GM12875 (cell line): ENCODE measurements around the gene APBB2.

ENCODE experiments used
- H3K4me3 ChIP-seq: one replicate; pipeline ENCODE4 v1.5.1; 2011; ENCODE audit warnings: low read depth, low read length, control low read depth
- TF ChIP-seq, protein P1 (sequence below): IDR thresholded peaks from 2 replicates; pipeline ENCODE4 v1.5.1; 2011; ENCODE audit warnings: low read depth, mild to moderate bottlenecking, control low read depth, inconsistent platforms, low read length, moderate library complexity, borderline replicate concordance; ENCODE audit not compliant: insufficient read depth

The APBB2 gene

GRCh38 chr4:40778090-40778489 lies 436.3 kb downstream of the APBB2 start:
- TF ChIP-seq, protein P1, sequence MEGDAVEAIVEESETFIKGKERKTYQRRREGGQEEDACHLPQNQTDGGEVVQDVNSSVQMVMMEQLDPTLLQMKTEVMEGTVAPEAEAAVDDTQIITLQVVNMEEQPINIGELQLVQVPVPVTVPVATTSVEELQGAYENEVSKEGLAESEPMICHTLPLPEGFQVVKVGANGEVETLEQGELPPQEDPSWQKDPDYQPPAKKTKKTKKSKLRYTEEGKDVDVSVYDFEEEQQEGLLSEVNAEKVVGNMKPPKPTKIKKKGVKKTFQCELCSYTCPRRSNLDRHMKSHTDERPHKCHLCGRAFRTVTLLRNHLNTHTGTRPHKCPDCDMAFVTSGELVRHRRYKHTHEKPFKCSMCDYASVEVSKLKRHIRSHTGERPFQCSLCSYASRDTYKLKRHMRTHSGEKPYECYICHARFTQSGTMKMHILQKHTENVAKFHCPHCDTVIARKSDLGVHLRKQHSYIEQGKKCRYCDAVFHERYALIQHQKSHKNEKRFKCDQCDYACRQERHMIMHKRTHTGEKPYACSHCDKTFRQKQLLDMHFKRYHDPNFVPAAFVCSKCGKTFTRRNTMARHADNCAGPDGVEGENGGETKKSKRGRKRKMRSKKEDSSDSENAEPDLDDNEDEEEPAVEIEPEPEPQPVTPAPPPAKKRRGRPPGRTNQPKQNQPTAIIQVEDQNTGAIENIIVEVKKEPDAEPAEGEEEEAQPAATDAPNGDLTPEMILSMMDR: no peak

GRCh38 chr4:40769266-40769665 lies 445.1 kb downstream of the APBB2 start:
- TF ChIP-seq, protein P1: no peak
- H3K4me3 ChIP-seq: no peak overlapping the region

More at GRCh38 chr4:40778090-40778489, 436.3 kb downstream of the APBB2 start:
- H3K4me3 ChIP-seq: no peak overlapping the region

- H3K4me3 ChIP-seq: no peak overlapping the region
- TF ChIP-seq, protein P1: no peak
Observed at GRCh38 chr4:40763228-40763716, 451.1 kb downstream of the APBB2 start.
